Epithelial cell of esophagus (primary cell): ENCODE data around the gene TCAIM.
A peak's percentile ranks its signal among the peaks of the same experiment; 100 is the strongest.
"Not testable (repeated sequence)": the region's sequence is repeated elsewhere in the genome, so short reads cannot be mapped to it uniquely, and the experiment has no call there.

ENCODE experiments used
- DNase-seq: peaks from one replicate; pipeline ENCODE4 v3.0.0; 2010; ENCODE audit warnings: low read depth
- H3K4me3 ChIP-seq: 2 replicates; pipeline ENCODE4 v1.5.1; 2011; ENCODE audit warnings: mild to moderate bottlenecking, low read length, control low read depth
- TF ChIP-seq, protein P1 (sequence below): IDR thresholded peaks from 2 replicates; pipeline ENCODE4 v1.5.1; 2011; ENCODE audit warnings: low read depth, mild to moderate bottlenecking, low read length, control low read depth, inconsistent platforms; ENCODE audit not compliant: insufficient read depth; ENCODE audit errors: missing control alignments

The TCAIM gene

DNA sequence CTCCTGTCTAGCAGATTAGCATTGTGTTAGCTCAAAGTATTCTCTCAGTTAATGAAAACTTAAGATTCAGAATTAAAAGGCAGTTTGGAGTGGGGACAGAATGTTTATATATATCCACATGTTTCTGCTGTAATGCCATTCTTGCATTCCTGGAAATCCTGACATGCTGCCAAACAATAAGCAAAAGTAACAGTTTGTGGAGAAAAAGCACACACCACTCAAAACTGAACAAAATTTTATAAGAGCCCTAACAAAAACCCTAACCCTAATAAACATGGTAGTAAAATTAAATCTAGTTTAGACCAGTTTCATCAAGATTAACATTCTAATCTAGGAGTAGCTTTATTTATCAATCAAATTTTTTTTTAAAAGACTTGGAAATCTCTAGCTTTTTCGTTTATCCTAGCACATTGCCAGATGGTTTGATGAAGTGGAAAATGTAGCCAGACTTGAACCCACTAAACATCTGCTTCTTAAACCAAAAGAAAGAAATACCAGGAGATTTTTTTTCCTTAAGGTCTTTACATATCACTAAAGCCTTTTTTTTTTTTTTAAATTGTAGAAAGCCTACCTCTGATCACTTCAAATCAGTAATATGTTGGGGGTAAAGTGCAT, 3.7 kb downstream of the TCAIM start:
- no peak overlapping the region for H3K4me3 ChIP-seq
- DNase-seq: no peak
- TF ChIP-seq, protein P1, sequence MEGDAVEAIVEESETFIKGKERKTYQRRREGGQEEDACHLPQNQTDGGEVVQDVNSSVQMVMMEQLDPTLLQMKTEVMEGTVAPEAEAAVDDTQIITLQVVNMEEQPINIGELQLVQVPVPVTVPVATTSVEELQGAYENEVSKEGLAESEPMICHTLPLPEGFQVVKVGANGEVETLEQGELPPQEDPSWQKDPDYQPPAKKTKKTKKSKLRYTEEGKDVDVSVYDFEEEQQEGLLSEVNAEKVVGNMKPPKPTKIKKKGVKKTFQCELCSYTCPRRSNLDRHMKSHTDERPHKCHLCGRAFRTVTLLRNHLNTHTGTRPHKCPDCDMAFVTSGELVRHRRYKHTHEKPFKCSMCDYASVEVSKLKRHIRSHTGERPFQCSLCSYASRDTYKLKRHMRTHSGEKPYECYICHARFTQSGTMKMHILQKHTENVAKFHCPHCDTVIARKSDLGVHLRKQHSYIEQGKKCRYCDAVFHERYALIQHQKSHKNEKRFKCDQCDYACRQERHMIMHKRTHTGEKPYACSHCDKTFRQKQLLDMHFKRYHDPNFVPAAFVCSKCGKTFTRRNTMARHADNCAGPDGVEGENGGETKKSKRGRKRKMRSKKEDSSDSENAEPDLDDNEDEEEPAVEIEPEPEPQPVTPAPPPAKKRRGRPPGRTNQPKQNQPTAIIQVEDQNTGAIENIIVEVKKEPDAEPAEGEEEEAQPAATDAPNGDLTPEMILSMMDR: no peak

DNA sequence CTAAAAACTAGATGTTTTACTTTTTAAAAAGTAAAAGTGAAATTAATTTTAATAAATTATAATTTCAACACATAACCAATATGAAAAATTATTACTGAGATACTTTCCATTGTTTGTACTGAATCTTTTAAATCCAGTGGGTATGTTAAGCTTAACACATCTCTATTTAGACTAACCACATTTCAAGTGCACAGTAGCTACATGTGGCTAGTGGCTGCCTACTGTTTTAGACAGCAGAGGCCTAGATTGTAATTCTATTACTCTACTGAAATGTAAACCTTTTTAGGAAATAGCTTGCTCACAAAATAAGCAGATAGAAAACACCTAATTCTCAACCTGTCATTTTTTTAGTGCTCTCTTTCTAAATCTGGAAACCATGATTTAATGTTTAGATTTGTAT, 4.9 kb downstream of the TCAIM start:
- no peak for DNase-seq
- TF ChIP-seq, protein P1: no peak
- H3K4me3 ChIP-seq: no peak overlapping the region

DNA sequence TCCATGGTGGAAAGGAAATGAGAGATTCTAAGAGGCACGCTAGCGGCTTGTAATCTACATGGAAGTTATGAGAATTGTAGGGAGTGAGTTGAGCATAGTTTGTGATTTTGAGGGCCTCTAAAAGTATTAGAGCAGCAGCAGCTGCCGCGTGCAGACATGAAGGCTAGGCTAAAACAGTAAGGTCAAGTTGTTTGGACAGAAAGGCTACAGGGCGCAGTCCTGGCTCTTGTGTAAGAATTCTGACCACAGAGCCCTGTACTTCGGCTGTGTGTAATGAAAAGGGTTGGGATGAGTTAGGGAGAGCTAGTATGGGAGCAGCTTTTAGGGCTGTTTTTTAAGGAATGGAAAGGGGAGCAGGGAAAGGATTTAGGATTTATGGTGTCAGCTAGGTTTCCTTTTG, 8.0 kb downstream of the TCAIM start:
- not testable (repeated sequence) for H3K4me3 ChIP-seq, DNase-seq

DNA sequence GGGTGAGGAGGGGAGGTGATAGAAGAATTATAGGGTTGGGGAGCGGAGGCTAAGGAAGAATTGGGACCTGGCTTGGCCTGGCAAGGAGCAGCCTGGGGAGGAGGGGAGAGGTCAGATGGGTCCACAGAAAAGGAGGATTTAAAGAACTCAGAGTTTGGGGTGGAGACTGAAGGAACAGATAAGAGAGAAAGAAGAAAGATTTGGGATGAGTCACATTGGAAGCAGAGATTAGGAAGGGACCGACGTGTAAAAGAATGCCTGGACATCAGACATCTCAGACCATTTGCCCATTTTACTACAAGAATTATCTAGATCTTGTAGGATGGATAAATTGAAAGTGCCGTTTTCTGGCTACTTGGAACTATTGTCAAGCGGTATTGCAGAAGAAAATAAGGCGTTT, 10.4 kb downstream of the TCAIM start:
- DNase-seq: no peak
- TF ChIP-seq, protein P1: no peak

DNA sequence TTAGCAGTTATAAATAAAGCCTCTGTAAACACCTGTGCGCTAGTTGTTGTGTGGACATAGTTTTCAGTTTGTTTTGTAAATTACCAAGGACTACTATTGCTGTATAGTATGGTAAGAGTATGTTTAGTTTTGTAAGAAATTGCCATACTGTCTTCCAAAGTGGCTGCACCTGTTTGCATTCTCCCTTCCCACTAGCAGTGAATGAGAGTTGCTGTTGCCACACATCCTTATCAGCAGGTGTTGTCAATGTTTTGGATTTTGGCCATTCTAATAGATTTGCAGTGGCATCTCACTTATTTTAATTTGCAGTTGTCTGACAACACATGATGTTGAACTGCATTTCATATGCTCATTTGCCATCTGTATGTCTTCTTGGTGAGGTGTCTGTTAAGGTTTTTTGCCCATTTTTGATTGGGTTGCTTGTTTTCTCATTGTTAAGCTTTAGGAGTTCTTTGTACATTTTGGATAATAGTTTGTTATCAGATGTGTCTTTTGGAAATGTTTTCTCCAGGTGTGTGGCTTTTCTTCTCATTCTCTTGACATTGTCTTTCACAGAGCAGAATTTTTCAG, 14.9 kb downstream of the TCAIM start:
- no peak overlapping the region for H3K4me3 ChIP-seq
- TF ChIP-seq, protein P1: no peak
- no peak for DNase-seq

More for the DNA sequence above, 10.4 kb downstream of the TCAIM start:
- H3K4me3 ChIP-seq: no peak overlapping the region

DNA sequence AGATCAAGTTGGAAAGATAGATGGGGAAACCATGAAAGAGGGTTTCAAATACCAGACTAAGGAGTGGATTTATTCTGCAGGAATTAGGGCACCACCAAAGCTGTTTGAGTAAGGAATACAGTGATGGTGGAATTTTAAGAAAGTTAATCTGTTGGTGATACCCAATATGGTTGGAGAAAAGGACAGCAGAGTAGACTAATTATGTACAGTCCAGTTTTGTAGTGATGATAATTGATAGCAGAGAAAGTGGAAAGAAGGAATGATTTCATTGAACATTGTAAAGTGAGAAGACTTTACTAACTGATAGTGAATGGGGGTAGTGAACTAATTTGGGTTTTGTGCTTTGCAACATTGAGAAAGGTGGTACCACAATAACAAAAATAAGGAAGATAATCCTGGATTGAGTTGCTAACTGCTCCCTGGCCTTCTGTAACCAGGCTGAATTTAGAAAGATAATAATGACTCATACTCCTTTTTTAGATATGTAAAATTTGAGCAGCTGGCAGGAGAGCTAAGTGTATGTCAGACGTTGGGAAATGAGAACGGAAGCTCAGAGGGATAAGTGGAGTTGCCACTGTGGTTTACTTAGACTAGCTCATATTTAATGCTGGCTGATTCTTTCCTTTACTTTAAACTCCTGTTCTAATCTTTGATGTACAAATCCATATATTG, 16.9 kb downstream of the TCAIM start:
- TF ChIP-seq, protein P1: no peak
- peak; percentile 73 for DNase-seq

DNA sequence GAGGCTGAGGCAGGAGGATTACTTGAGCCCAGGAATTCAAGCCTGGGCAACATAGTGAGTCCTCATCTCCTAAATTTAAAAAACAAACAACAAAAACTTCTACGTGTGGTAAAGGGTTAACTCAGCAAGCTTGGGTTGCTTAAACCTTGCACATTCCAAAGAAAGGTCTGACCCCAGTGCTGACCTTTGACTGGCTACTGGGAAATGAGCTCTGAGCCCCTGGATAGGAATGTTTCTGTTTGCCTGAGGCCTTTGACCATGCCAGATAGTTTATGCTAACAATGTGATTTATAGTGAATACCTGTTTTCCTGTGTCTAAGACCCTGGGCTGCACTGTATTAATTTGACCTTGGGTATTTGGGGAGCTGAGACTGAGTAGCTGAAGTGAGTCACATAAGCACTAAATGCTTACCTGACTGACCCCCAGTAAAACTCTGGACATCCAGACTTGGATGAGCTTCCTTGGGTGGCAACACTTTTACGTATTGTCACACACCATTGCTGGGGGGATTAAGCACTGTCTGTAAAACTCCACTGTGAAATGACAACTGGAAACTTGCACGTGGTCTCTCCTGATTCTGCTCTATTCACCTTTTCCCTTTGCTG, 20.7 kb downstream of the TCAIM start:
- TF ChIP-seq, protein P1: no peak
- H3K4me3 ChIP-seq: no peak overlapping the region
- DNase-seq: no peak

More for the DNA sequence above, 16.9 kb downstream of the TCAIM start:
- no peak overlapping the region for H3K4me3 ChIP-seq
